Islet of Langerhans (tissue), 1 donor: ENCODE measurements around the gene EDA.

ENCODE experiments used
- FAIRE-seq: peaks from one replicate; lab custom pipeline; 2011; peaks lifted over from hg19 to GRCh38; lab: Jason Lieb, UNC

EDA gene

GRCh38 chrX:69615779-69616456 is at the start of gene EDA:
TSS of gene EDA (plus strand) at chrX:69616113.
- peak; percentile 79 for FAIRE-seq

DNA sequence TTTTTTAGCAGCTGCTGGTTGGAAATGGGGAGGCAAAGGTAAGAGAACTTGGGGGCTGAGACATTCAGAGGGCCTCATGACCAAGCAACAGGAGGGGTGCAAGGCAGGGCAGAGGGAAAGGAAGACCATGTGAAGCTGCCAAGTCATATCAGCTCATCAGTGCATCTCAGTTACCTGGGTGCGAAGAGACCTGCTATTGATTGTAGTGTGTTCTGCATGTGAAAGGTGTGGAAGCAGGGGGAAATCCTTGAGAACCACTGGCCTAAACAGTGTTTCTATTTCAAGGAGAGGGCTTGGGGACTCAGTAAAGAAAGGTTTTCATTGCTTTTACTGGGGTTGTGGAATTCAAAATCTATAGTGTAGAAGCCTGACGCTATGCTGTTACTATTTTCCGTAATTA is 47.1 kb upstream of the EDA start:
- no peak for FAIRE-seq

GRCh38 chrX:69597399-69597798 is 18.5 kb upstream of the EDA start:
- FAIRE-seq, result no peak

DNA sequence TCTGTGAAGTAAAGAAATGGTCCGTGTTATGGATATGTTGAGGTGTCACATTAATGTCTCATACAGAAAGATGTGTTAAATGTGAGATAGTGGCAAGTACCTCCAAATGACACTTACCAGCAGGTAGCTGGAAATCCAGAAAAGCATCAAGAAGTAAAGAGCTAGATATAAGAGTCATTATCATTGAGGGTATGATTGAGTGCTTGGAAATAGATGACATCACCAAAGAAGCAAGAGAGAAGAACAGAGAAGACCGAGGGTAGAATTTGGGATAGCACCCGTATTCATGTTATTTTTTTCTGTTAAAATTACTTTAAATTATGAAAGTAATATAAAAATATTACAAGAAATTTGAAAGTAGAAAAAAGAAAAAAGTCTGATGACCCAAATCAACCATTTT is 15.7 kb upstream of the EDA start:
- FAIRE-seq, result no peak

DNA sequence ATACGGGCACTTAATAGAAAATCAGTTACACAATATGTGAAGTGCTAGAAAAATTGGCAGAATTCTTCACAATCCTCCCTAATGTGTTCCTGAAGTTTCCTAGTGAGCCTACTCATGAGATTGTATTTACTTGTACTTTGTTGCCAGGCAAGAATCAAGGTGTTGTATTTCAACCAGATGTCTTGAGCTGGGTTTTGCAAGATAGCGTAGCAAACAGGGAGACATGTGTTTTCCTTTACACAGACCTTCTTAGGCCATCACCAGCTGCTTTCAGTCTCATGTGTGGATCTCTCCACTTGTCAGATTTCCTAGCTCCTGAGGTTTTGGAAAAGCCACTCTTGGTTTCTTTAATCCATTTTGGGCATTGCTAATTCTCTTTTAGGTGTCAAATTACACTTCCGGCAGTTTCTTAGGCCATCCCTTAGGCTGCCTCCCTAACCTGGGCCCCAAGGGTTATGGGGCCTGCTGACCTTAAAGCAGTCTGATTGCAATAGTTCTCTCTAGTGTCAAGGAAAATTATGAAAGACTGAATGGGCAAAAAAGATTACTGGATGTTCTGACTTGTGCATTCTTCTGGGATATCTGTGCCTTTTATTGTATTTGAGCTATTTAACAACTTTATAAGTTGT is 12.2 kb upstream of the EDA start:
- peak; percentile 80 for FAIRE-seq

GRCh38 chrX:69605521-69605920 is 10.4 kb upstream of the EDA start:
- FAIRE-seq, result no peak

GRCh38 chrX:69607616-69608015 is 8.3 kb upstream of the EDA start:
- FAIRE-seq, result no peak

DNA sequence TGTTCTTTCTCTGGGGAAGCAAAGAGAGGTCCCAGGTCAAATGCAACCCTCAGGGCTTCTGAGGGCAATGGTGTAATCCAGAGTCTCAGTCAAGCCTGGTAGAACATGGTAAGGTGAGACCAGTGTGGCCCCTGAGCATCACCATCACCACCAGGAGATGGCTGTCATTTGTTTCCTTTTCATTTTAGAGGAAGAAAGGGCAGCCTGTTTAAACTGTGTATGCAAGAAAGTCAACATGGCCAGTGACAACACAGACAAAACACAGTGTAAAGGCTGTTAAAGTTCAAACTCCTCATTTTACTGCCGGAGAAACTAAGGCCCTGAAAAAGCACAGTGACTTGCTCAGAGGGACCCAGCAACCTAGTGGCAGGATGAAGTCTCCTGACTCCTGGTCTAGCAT is 2.0 kb upstream of the EDA start:
- no peak for FAIRE-seq

DNA sequence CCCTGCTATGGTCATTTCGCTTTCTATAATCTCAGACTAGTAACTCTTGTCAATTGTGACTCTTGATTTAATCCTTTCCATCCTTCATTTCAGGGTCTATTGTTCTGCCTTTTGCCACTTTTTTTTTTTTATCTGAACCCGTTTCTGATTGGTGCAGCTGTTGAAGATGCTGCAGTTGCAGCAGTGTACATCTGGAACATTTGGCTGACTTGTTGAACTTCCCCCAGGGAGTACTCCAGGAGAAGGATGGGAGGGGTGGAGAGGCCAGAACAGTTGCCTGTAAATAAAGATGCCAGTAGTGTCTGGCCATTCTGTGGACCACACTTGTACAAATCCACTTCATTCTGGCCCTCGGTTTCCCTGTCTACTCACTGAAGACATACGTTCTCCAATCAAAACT is 1.0 kb upstream of the EDA start:
- no peak for FAIRE-seq

DNA sequence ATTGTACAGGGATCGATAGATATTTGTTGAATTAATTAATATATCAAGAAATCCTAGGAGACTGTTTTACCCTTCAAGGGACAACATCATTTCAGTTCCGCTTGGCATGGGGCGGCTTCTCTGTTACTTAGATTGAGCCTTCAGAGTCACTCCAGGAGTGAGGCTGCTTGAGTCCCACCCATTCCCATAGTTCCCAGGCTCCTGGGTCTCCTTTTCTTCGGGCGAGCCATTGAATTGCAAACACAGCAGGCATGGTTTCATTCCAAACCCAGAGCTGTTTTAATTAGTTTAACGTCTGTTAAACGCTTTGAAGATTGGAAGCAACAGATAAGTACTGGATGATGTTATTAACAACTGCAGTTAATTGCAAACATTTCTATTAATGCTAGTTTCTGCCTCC is 571 bp upstream of the EDA start:
- no peak for FAIRE-seq

DNA sequence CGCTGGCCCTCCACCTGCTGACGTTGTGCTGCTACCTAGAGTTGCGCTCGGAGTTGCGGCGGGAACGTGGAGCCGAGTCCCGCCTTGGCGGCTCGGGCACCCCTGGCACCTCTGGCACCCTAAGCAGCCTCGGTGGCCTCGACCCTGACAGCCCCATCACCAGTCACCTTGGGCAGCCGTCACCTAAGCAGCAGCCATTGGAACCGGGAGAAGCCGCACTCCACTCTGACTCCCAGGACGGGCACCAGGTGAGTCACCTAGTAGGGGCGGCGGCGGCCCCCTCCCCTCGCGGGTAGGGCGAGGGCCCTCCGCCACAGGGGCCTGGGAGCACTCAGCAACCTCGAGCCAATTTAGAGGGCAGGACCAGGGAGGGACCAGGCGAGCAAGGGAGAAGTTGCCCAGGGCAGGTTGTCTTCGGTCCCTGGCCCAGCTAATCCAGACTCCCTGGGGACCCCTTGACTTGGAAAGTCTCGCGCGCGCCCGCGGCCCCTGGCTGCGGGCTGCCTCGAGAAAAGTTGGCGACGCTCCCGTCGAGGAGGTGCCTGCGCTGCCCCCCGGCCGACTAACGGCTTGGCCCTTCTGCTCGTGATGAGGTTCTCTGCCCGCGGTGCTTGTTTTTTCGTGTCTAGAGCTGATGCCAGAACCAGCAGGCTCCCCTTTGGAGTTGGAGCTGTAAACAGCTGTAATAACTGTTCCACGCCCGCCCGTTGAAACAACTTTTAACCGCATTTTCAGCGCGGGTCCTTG is 717 bp downstream of the EDA start:
- FAIRE-seq, result no peak

DNA sequence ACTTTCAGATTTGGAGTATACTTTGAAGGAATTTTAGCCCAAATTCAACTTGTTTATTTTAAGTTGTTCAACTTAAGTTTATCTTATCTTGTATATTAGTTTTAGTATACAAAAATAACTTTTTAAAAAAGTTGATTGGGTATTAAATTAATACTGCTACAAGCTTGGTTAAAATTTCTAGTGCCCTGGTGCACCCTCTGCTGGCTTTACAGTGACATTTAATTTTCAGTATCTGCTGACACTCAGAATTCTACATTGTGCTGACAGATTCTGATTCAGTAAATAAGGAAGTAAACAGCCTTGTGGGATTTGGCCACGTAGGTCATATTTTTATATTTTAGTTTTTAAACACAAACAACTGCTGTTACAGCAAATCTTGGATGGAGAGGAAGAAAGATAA is 2.9 kb downstream of the EDA start:
- peak; percentile 100 for FAIRE-seq

GRCh38 chrX:69626129-69626528 is 10.2 kb downstream of the EDA start:
- no peak for FAIRE-seq

DNA sequence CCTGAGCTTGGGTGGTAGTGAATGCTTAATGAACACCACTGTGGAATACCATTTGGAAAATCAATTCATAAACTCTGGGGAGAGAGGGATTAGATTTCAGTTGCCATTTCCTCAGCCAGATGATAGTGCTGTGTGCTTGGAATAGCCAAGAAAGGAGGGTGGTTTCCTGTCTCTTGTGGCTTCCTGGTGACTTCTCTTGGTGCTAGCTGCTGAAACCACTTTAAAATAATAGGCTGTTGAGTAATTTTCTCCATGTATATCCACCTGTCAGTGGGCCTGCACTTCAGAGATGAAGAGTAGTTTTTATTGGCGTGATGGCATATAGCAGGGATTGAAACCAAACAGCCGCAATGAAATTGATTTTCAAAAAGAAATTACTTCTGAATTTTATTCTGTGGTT is 11.8 kb downstream of the EDA start:
- FAIRE-seq, result no peak

- FAIRE-seq, result no peak
These were observed 14.2 kb downstream of the EDA start for GRCh38 chrX:69630147-69630546.

DNA sequence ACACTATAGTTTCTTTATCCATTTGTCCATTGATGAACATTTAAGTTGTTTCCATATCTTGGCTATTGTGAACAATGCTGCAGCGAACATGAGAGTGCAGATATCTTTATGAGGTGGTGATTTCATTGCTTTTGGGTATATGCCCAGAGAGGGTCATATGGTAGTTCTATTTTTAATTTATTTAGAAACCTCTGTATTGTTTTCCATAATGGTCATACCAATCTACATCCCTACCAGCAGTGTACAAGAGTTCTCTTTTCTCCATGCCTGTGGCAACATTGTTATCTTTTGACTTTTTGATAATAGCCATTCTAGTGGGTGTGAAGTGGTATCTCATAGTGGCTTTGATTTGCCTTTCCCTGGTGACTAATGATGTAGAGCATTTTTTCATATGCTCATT is 48.8 kb downstream of the EDA start:
- FAIRE-seq, result no peak

DNA sequence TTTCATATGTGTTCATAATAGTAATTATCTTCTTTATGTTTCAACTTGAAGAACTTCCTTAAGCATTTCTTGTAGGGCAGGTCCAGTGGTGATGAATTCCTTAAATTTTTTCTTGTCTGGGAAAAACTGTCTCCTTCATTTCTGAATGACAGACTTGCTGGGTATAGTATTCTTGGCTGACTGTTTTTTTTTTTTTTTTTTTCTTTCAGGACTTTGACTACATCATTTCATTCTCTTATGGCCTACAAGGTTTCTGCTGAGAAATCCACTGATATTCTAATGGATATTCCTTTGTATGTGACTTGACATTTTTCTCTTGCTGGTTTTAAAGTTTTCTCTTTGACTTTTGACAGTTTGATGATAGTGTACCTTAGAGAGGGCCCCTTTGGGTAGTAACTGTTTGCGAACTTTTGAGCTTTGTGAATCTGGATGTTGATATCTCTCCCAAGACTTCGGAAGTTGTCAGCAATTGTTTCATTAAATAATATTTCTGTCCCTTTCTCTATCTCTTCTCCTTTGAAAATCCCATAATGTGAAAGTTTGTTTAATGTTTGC is 54.2 kb downstream of the EDA start:
- FAIRE-seq, result no peak

- no peak for FAIRE-seq
These were observed 59.0 kb downstream of the EDA start for GRCh38 chrX:69674891-69675290.

GRCh38 chrX:69705818-69706217 is 89.9 kb downstream of the EDA start:
- no peak for FAIRE-seq

GRCh38 chrX:69718102-69718501 is 102.2 kb downstream of the EDA start:
- no peak for FAIRE-seq

GRCh38 chrX:69724307-69724706 is 108.4 kb downstream of the EDA start:
- FAIRE-seq, result no peak

DNA sequence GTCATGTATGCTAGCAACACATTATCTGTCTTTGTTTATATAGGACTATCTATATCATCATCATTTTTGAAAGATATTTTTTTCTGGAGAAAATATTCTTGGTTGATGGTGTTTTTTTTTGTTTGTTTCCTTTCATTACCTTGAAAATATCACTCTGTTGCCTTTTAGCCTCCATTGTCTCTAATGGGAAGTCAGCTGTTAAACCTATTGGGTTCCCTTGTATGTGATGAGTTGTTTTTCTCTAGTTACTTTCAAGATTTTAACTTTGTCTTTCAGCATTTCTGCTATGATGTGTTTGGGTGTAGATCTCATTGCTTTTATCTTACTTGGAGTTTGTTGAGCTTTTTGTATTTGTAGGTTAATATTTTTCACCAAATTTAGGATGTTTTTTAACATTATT is 124.4 kb downstream of the EDA start:
- no peak for FAIRE-seq

DNA sequence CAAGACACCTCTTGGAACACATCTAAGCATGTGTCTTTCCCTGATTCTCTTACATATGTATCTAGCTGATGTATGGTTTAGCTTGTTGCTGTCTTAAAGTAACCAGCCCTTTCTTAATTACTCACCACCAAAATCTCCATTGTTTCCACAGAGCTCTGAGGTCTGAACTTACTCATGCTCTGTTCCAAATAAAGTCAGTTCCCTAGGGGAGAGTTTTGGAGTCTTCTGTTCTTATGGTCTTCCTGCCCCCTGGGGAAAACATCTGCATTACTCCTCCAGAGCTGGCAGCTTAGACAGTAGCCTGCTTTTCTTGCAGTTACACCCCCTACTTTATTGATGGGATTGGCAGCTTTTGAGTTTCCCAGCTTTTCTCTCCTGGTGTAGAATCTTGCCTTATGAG is 125.8 kb downstream of the EDA start:
- FAIRE-seq, result no peak
